ENCODE results near the gene MYMK. TPM values are rescaled to one million over a fixed set of nuclear protein-coding genes. Genes with fewer than 3 reads are reported as not detected.

The MYMK gene
- polyA plus RNA-seq, 1 experiment: not detected

- Histone ChIP-seq H3K36me3 (ENCODE audit: control insufficient read depth, insufficient read depth, low read length) (peaks cover 8% of the 10 kb centered on the region), H3K27me3 (ENCODE audit: control insufficient read depth, insufficient read depth, low read length) (no peaks in the 10 kb centered on the region), H3K4me3 (ENCODE audit: low read depth, low read length) (no peak overlapping the region)
- CTCF ChIA-PET: interaction anchor here (1.6 kb wide), 1 partner anchor 10 kb away, joined by 5 read pairs; no protein-coding TSS in a partner anchor
- TF ChIP-seq CTCF (IDR thresholded peaks at IDR 0.05; ENCODE audit: insufficient read depth, low read depth, low read length): no peak
- no peak for DNase-seq (ENCODE audit: low read depth)
- POLR2A ChIA-PET: no interaction called here
These were observed 47.3 kb downstream of the MYMK start for GRCh38 chr9:133477461-133477860.

GRCh38 chr9:133476941-133477340 lies 47.8 kb downstream of the MYMK start:
- Histone ChIP-seq H3K27me3 (ENCODE audit: control insufficient read depth, insufficient read depth, low read length) (no peaks in the 10 kb centered on the region), H3K36me3 (ENCODE audit: control insufficient read depth, insufficient read depth, low read length) (peaks cover 8% of the 10 kb centered on the region), H3K4me3 (ENCODE audit: low read depth, low read length) (no peak overlapping the region)
- POLR2A ChIA-PET: no interaction called here
- CTCF ChIA-PET: interaction anchor here (1.6 kb wide), 1 partner anchor 9 kb away, joined by 5 read pairs; no protein-coding TSS in a partner anchor
- TF ChIP-seq CTCF (IDR thresholded peaks at IDR 0.05; ENCODE audit: insufficient read depth, low read depth, low read length): no peak
- no peak for DNase-seq (ENCODE audit: low read depth)

- peaks cover 8% of the 10 kb centered on the region for H3K36me3 ChIP-seq (ENCODE audit: control insufficient read depth, insufficient read depth, low read length)
- no peaks in the 10 kb centered on the region for H3K27me3 ChIP-seq (ENCODE audit: control insufficient read depth, insufficient read depth, low read length)
- DNase-seq (ENCODE audit: low read depth): no peak
- H3K4me3 ChIP-seq (ENCODE audit: low read depth, low read length): no peak overlapping the region
- TF ChIP-seq CTCF (IDR thresholded peaks at IDR 0.05; ENCODE audit: insufficient read depth, low read depth, low read length): no peak
- ChIA-PET CTCF (interaction anchor here (0.8 to 1.1 kb wide), 3 partner anchors 14 to 288 kb away, joined by 3 to 5 read pairs (median 3); partner anchors contain the start of gene CACFD1), POLR2A (no interaction called here)
These were observed 48.5 kb downstream of the MYMK start for GRCh38 chr9:133476036-133476931.

- Histone ChIP-seq H3K4me3 (ENCODE audit: low read depth, low read length) (no peak overlapping the region), H3K27me3 (ENCODE audit: control insufficient read depth, insufficient read depth, low read length) (no peaks in the 10 kb centered on the region), H3K36me3 (ENCODE audit: control insufficient read depth, insufficient read depth, low read length) (peaks cover 8% of the 10 kb centered on the region)
- ChIA-PET CTCF (interaction anchor here (0.8 to 1.1 kb wide), 3 partner anchors 15 to 287 kb away, joined by 3 to 5 read pairs (median 3); partner anchors contain the start of gene CACFD1), POLR2A (no interaction called here)
- TF ChIP-seq CTCF (IDR thresholded peaks at IDR 0.05; ENCODE audit: insufficient read depth, low read depth, low read length): no peak
- no peak for DNase-seq (ENCODE audit: low read depth)
These were observed 49.3 kb downstream of the MYMK start for GRCh38 chr9:133475292-133476012.

GRCh38 chr9:133474853-133475252 lies 49.9 kb downstream of the MYMK start:
- POLR2A ChIA-PET: no interaction called here

More at GRCh38 chr9:133474853-133475252, 49.9 kb downstream of the MYMK start:
- no peak for DNase-seq (ENCODE audit: low read depth)
- no peak for TF ChIP-seq CTCF (IDR thresholded peaks at IDR 0.05; ENCODE audit: insufficient read depth, low read depth, low read length)
- CTCF ChIA-PET: no interaction called here
- Histone ChIP-seq H3K27me3 (ENCODE audit: control insufficient read depth, insufficient read depth, low read length) (no peaks in the 10 kb centered on the region), H3K36me3 (ENCODE audit: control insufficient read depth, insufficient read depth, low read length) (peaks cover 8% of the 10 kb centered on the region), H3K4me3 (ENCODE audit: low read depth, low read length) (no peak overlapping the region)
